IMR-90 (cell line): ENCODE results near the gene MOB3A. TPM values are rescaled to one million over a fixed set of nuclear protein-coding genes. Genes with fewer than 3 reads are reported as not detected.

ENCODE experiments used
- ATAC-seq: fragments of 200-7000 bp; cut with Tn5 transposase; 2 replicates; pipeline ENCODE4 v1.9.1; 2020; ENCODE audit warnings: low read depth, mild to moderate bottlenecking, moderate library complexity
- BruUV-seq: library from RNA; stranded (reverse); fragments of 400-500 nt; replicated peaks from 2 replicates; lab custom pipeline; 2021; lab: Mats Ljungman, UMichigan
- CTCF ChIA-PET: fragments of 300-600 bp; formaldehyde crosslinking; extraction: SDS; loops from one replicate; lab custom pipeline; 2021; ENCODE audit warnings: antibody characterized with exemption; lab: Yijun Ruan, JAX
- POLR2A ChIA-PET: fragments of 300-600 bp; sonication (Branson Sonifier 250); formaldehyde crosslinking; loops from one replicate; lab custom pipeline; 2022; ENCODE audit warnings: antibody characterized with exemption; ENCODE audit not compliant: unreplicated experiment; lab: Charles Lee
- DNase-seq: peaks from one replicate; pipeline ENCODE4 v3.0.0; 2013
- H2AFZ ChIP-seq: replicated peaks from 2 replicates; pipeline ENCODE3; 2013; ENCODE audit warnings: low read length, mild to moderate bottlenecking; ENCODE audit not compliant: poor library complexity
- H2AK5ac ChIP-seq: 2 replicates; pipeline ENCODE4 v1.6.1; 2013; ENCODE audit warnings: low read depth, low read length, inconsistent platforms
- H2AK9ac ChIP-seq: replicated peaks from 2 replicates; pipeline ENCODE3; 2013; ENCODE audit warnings: mild to moderate bottlenecking, low read depth, low read length, moderate library complexity; ENCODE audit not compliant: poor library complexity
- H2BK120ac ChIP-seq: 2 replicates; pipeline ENCODE4 v1.6.1; 2013; ENCODE audit warnings: low read depth, low read length, inconsistent platforms
- H2BK15ac ChIP-seq: 3 replicates; pipeline ENCODE4 v1.6.1; 2013; ENCODE audit warnings: low read depth, low read length, inconsistent platforms
- H2BK20ac ChIP-seq: 2 replicates; pipeline ENCODE4 v1.6.1; 2013; ENCODE audit warnings: low read depth, mild to moderate bottlenecking, inconsistent platforms, low read length, moderate library complexity
- H2BK5ac ChIP-seq: 2 replicates; pipeline ENCODE4 v1.6.1; 2013; ENCODE audit warnings: mild to moderate bottlenecking, low read depth, low read length, inconsistent platforms; ENCODE audit not compliant: poor library complexity, severe bottlenecking
- H3K14ac ChIP-seq: replicated peaks from 2 replicates; pipeline ENCODE4 v1.6.1; 2013; ENCODE audit warnings: low read depth, low read length, inconsistent platforms
- H3K18ac ChIP-seq: 2 replicates; pipeline ENCODE4 v1.6.1; 2013; ENCODE audit warnings: low read depth, low read length, control low read depth
- H3K23ac ChIP-seq: 2 replicates; pipeline ENCODE4 v1.6.1; 2013; ENCODE audit warnings: low read depth, low read length, inconsistent platforms
- H3K27ac ChIP-seq: 2 replicates; pipeline ENCODE4 v1.5.1; 2013; ENCODE audit warnings: mild to moderate bottlenecking, control low read depth, low read length; ENCODE audit not compliant: insufficient read depth
- H3K27me3 ChIP-seq: 2 replicates; pipeline ENCODE4 v1.6.1; 2013; ENCODE audit warnings: low read length; ENCODE audit not compliant: control insufficient read depth, insufficient read depth
- H3K36me3 ChIP-seq: 2 replicates; pipeline ENCODE4 v1.6.1; 2013; ENCODE audit warnings: low read length, mixed read lengths; ENCODE audit not compliant: control insufficient read depth, insufficient read depth
- H3K4ac ChIP-seq: 2 replicates; pipeline ENCODE4 v1.6.1; 2013; ENCODE audit warnings: low read depth, low read length, inconsistent platforms
- H3K4me1 ChIP-seq: 2 replicates; pipeline ENCODE4 v1.6.1; 2013; ENCODE audit warnings: low read length, mixed read lengths; ENCODE audit not compliant: control insufficient read depth, insufficient read depth
- H3K4me2 ChIP-seq: 2 replicates; pipeline ENCODE4 v1.6.1; 2013; ENCODE audit warnings: low read depth, mild to moderate bottlenecking, control low read depth, low read length, moderate library complexity
- H3K4me3 ChIP-seq: 2 replicates; pipeline ENCODE4 v1.5.1; 2013; ENCODE audit warnings: low read depth, mild to moderate bottlenecking, control low read depth, low read length, moderate library complexity; ENCODE audit not compliant: insufficient read depth
- H3K56ac ChIP-seq: 2 replicates; pipeline ENCODE4 v1.6.1; 2013; ENCODE audit warnings: low read length, inconsistent platforms; ENCODE audit not compliant: insufficient read depth; ENCODE audit errors: extremely low read depth
- H3K79me1 ChIP-seq, 2 experiments: 2 replicates each; pipeline ENCODE4 v1.6.1; 2013; ENCODE audit warnings: low read length in 2 of 2, inconsistent platforms in 1 of 2, low read depth in 1 of 2
- H3K9ac ChIP-seq: 2 replicates; pipeline ENCODE4 v1.6.1; 2013; ENCODE audit warnings: low read depth, low read length, control low read depth
- H3K9me1 ChIP-seq: 2 replicates; pipeline ENCODE4 v1.6.1; 2013; ENCODE audit warnings: low read length, inconsistent platforms; ENCODE audit not compliant: insufficient read depth
- H3K9me3 ChIP-seq: 2 replicates; pipeline ENCODE4 v1.6.1; 2013; ENCODE audit warnings: low read length; ENCODE audit not compliant: control insufficient read depth, insufficient read depth
- H4K20me1 ChIP-seq: 2 replicates; pipeline ENCODE4 v1.6.1; 2013; ENCODE audit warnings: low read length, inconsistent platforms; ENCODE audit not compliant: insufficient read depth
- H4K5ac ChIP-seq: 2 replicates; pipeline ENCODE4 v1.6.1; 2013; ENCODE audit warnings: mild to moderate bottlenecking, low read depth, low read length, control low read depth
- H4K8ac ChIP-seq, 2 experiments: 2 replicates each; pipeline ENCODE4 v1.6.1; 2013; ENCODE audit warnings: low read depth in 2 of 2, low read length in 2 of 2, control low read depth in 1 of 2, inconsistent platforms in 1 of 2
- H4K91ac ChIP-seq: 2 replicates; pipeline ENCODE4 v1.6.1; 2013; ENCODE audit warnings: low read depth, low read length, inconsistent platforms; ENCODE audit not compliant: insufficient read depth
- BHLHE40 ChIP-seq: fragments of 150-350 bp; IDR thresholded peaks from 2 replicates; pipeline ENCODE4 v1.6.1; 2016; ENCODE audit warnings: mild to moderate bottlenecking, low read depth, low read length
- CEBPB ChIP-seq: IDR thresholded peaks from 2 replicates; pipeline ENCODE4 v1.6.1; 2012; ENCODE audit warnings: low read depth, low read length, improper control_type of control experiment
- CHD1 ChIP-seq: IDR thresholded peaks from 2 replicates; pipeline ENCODE4 v1.6.1; 2012; ENCODE audit warnings: low read depth, low read length, improper control_type of control experiment
- CTCF ChIP-seq: conservative IDR thresholded peaks from 2 replicates; pipeline ENCODE4 v1.5.1; 2012; ENCODE audit warnings: mild to moderate bottlenecking, low read depth, low read length, improper control_type of control experiment
- ELK1 ChIP-seq: fragments of 150-350 bp; IDR thresholded peaks from 2 replicates; pipeline ENCODE4 v1.6.1; 2016; ENCODE audit warnings: low read depth, mild to moderate bottlenecking, low read length, moderate library complexity, borderline replicate concordance
- FOS ChIP-seq: fragments of 150-350 bp; IDR thresholded peaks from 2 replicates; pipeline ENCODE4 v1.6.1; 2016; ENCODE audit warnings: low read depth, low read length
- MAFK ChIP-seq: IDR thresholded peaks from 2 replicates; pipeline ENCODE4 v1.6.1; 2012; ENCODE audit warnings: low read depth, low read length, improper control_type of control experiment
- MAZ ChIP-seq: IDR thresholded peaks from 2 replicates; pipeline ENCODE4 v1.6.1; 2012; ENCODE audit warnings: low read depth, mild to moderate bottlenecking, low read length, improper control_type of control experiment, moderate library complexity, borderline replicate concordance
- MXI1 ChIP-seq: IDR thresholded peaks from 2 replicates; pipeline ENCODE4 v1.6.1; 2012; ENCODE audit warnings: low read depth, mild to moderate bottlenecking, low read length, moderate library complexity, borderline replicate concordance
- NFE2L2 ChIP-seq: fragments of 150-350 bp; IDR thresholded peaks from 2 replicates; pipeline ENCODE4 v1.6.1; 2016; ENCODE audit warnings: low read depth, mild to moderate bottlenecking, low read length
- POLR2A ChIP-seq: IDR thresholded peaks from 2 replicates; pipeline ENCODE4 v1.6.1; 2012; ENCODE audit warnings: mild to moderate bottlenecking, low read depth, low read length
- RAD21 ChIP-seq: IDR thresholded peaks from 2 replicates; pipeline ENCODE4 v1.6.1; 2012; ENCODE audit warnings: low read length, improper control_type of control experiment
- RCOR1 ChIP-seq: IDR thresholded peaks from 2 replicates; pipeline ENCODE4 v1.6.1; 2012; ENCODE audit warnings: mild to moderate bottlenecking, low read length, improper control_type of control experiment; ENCODE audit not compliant: insufficient replicate concordance
- RFX5 ChIP-seq: IDR thresholded peaks from 2 replicates; pipeline ENCODE4 v1.8.0; 2012; ENCODE audit warnings: low read depth, mild to moderate bottlenecking, low read length, moderate library complexity
- SMC3 ChIP-seq: fragments of 150-350 bp; IDR thresholded peaks from 2 replicates; pipeline ENCODE4 v1.6.1; 2016; ENCODE audit warnings: low read depth, mild to moderate bottlenecking, antibody characterized with exemption, low read length, moderate library complexity
- USF2 ChIP-seq: fragments of 150-350 bp; IDR thresholded peaks from 2 replicates; pipeline ENCODE4 v1.6.1; 2017; ENCODE audit warnings: mild to moderate bottlenecking, antibody characterized with exemption, low read length, low read depth
- WGBS, 2 experiments: methylation state at CpG; one replicate each; pipeline versions ENCODE4 v1.1.5 to v1.1.7; 2013; ENCODE audit warnings: missing lambda C conversion rate in 2 of 2; ENCODE audit not compliant: insufficient read length in 1 of 2; ENCODE audit errors: extremely low coverage in 2 of 2; 5-methylcytosine and 5-hydroxymethylcytosine counted together
- dilution Hi-C: fragments of 300-500 bp; cut with HindIII; formaldehyde crosslinking; loops from one replicate; pipeline ENCODE4 v1.14.3; 2018; ENCODE audit warnings: low sequenced_read_pairs; ENCODE audit not compliant: unreplicated experiment
- in situ Hi-C: fragments of 300-500 bp; cut with MboI; formaldehyde crosslinking; loops from 3 replicates; pipeline ENCODE4 v1.14.3; 2019; ENCODE audit warnings: low sequenced_read_pairs, inconsistent platforms, mixed read lengths
- intact Hi-C: fragments of 100-400 bp; cut with micrococcal nuclease; formaldehyde crosslinking; loops from 2 replicates; pipeline ENCODE4 v1.10.0; 2022
- polyA plus RNA-seq, 3 experiments: library from polyadenylated mRNA; depleted of rRNA; stranded (reverse); fragments of >200 nt; gene quantifications; 2 replicates each; pipeline ENCODE4 v1.2.3, GENCODE V29; 2012; ENCODE audit warnings: low replicate concordance in 1 of 3
- total RNA-seq: library from RNA; depleted of rRNA; stranded (reverse); fragments of >200 nt; gene quantifications from 2 replicates; pipeline ENCODE4 v1.2.3, GENCODE V29; 2012

The MOB3A gene
- total and polyA plus RNA-seq, 2 of the 4 experiments (the other 2 are of a cell fraction) = 9.3 to 26.5 TPM

GRCh38 chr19:2113439-2114211, 17.5 kb upstream of the MOB3A start:
- no peak for TF ChIP-seq CHD1
- no peak for TF ChIP-seq RAD21
- TF ChIP-seq POLR2A = no peak
- no peak for TF ChIP-seq NFE2L2
- no peak for TF ChIP-seq MXI1
- no peak for TF ChIP-seq RFX5
- TF ChIP-seq MAZ = no peak
- TF ChIP-seq CTCF = no peak
- no peak for TF ChIP-seq ELK1
- no peak for TF ChIP-seq SMC3
- TF ChIP-seq FOS = no peak
- TF ChIP-seq BHLHE40 = no peak
- TF ChIP-seq USF2 = no peak
- TF ChIP-seq CEBPB = no peak
- TF ChIP-seq MAFK = no peak
- no peak for TF ChIP-seq RCOR1
- CTCF ChIA-PET = no interaction called here
- Histone ChIP-seq H3K4me2 (no peak overlapping the region), H3K18ac (no peak overlapping the region), H3K9ac (no peak overlapping the region), H3K36me3 (peaks cover 96% of the 10 kb centered on the region), H2BK120ac (no peak overlapping the region), H4K91ac (no peak overlapping the region), H3K23ac (no peak overlapping the region), H4K8ac (no peak overlapping the region), H3K4ac (no peak overlapping the region), H2BK15ac (no peak overlapping the region), H2AFZ (no peak overlapping the region), H2AK5ac (no peak overlapping the region), H3K27ac (no peak overlapping the region), H3K14ac (no peak overlapping the region), H2BK5ac (no peak overlapping the region), H3K27me3 (no peaks in the 10 kb centered on the region), H3K4me3 (no peak overlapping the region), H2AK9ac (peak overlapping the region; percentile 14), H3K9me1 (no peaks in the 10 kb centered on the region), H3K79me1 (peaks cover 4 to 18% of the 10 kb centered on the region in 2 experiments; a peak in 2 of 4 replicates), H4K20me1 (peaks cover 9% of the 10 kb centered on the region), H3K9me3 (no peaks in the 10 kb centered on the region), H3K56ac (no peak overlapping the region), H4K5ac (no peak overlapping the region), H2BK20ac (no peak overlapping the region), H3K4me1 (no peaks in the 10 kb centered on the region)
- intact Hi-C loops = no loop called here
- POLR2A ChIA-PET = no interaction called here
- BruUV-seq = no TSS peak
- DNase-seq (no peak), ATAC-seq (no peak)
- in situ Hi-C loops = no loop called here
- dilution Hi-C loops = no loop called here
- 97% methylated on average over 11 of the region's 24 CpGs; no CpG with 5 or more reads in 1 of the 2 experiments for WGBS, 2 experiments
